Breast epithelium (tissue), 3 donors: ENCODE measurements around the gene CDH2.

Experiments
- POLR2A ChIP-seq: fragments of 450-650 bp; IDR thresholded peaks from one replicate; pipeline ENCODE4 v1.6.1; 2016; ENCODE audit warnings: antibody characterized with exemption, mild to moderate bottlenecking, moderate library complexity
- POLR2AphosphoS5 ChIP-seq, 3 donors: sonication (generic); formaldehyde crosslinking; IDR thresholded peaks; one replicate each; pipeline ENCODE4 v1.6.1; 2017; ENCODE audit warnings: antibody characterized with exemption in 3 of 3
- TF ChIP-seq, protein P1 (sequence below), 3 donors: fragments of 450-650 bp; IDR thresholded peaks; one replicate each; pipeline ENCODE4 v1.5.1; 2016 to 2017; ENCODE audit warnings: antibody characterized with exemption in 3 of 3, mild to moderate bottlenecking in 3 of 3, moderate library complexity in 3 of 3

DNA sequence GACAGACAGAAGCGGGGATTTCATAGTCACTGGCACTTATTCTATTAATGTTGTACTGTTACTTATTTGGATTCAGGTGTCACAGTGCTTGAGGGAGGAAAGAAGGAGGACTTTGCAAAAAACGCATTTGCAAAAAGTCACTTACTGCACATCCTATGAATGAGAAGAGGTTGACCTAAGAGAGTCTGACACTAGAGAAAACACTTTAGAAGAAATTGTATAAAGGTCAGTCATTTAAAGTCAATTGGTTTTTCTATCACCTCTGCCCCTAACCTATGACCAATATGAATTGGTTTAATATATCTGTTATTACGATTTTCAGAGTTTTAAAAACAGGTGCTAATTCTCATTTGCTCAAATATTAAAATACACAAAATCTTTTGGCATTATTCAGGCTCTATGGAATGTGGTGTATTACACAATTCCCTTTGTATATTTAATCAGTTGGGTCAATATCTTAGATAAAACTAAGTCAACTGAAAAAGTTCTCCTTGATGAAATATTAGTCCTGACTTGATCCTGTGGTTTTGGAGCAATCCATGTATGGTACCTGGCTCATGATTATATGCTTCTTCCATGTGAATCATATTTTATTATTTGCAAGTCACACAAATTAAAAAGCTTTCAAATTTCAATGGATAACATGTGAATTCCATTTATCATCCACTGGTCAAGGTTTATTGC lies 157.4 kb downstream of the CDH2 start:
- TF ChIP-seq, protein P1, sequence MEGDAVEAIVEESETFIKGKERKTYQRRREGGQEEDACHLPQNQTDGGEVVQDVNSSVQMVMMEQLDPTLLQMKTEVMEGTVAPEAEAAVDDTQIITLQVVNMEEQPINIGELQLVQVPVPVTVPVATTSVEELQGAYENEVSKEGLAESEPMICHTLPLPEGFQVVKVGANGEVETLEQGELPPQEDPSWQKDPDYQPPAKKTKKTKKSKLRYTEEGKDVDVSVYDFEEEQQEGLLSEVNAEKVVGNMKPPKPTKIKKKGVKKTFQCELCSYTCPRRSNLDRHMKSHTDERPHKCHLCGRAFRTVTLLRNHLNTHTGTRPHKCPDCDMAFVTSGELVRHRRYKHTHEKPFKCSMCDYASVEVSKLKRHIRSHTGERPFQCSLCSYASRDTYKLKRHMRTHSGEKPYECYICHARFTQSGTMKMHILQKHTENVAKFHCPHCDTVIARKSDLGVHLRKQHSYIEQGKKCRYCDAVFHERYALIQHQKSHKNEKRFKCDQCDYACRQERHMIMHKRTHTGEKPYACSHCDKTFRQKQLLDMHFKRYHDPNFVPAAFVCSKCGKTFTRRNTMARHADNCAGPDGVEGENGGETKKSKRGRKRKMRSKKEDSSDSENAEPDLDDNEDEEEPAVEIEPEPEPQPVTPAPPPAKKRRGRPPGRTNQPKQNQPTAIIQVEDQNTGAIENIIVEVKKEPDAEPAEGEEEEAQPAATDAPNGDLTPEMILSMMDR (IDR thresholded peaks at IDR 0.05) = no peak
- TF ChIP-seq POLR2AphosphoS5 (IDR thresholded peaks at IDR 0.05) = no peak
- TF ChIP-seq POLR2A = no peak
